ENCODE data around the gene PALLD. TPM values are rescaled to one million over a fixed set of nuclear protein-coding genes. Genes with fewer than 3 reads are reported as not detected.
A peak's percentile ranks its signal among the peaks of the same experiment; 100 is the strongest.

The PALLD gene
- total and polyA plus RNA-seq, 2 experiments from 2014 or later, result 157 to 178 TPM

- H3K4me3 ChIP-seq, result no peak overlapping the region
- no peak for DNase-seq (ENCODE audit: low read depth in 1 of 2, low spot score in 1 of 2)
- no peaks in the 10 kb centered on the region for H3K36me3 ChIP-seq
- H3K27me3 ChIP-seq, result no peaks in the 10 kb centered on the region
- peaks cover 31% of the 10 kb centered on the region for H3K4me1 ChIP-seq (ENCODE audit: low read depth)
- TF ChIP-seq CTCF (IDR thresholded peaks at IDR 0.05; ENCODE audit: low read depth, low read length), result no peak
- no peak overlapping the region for H3K27ac ChIP-seq
- H3K9me3 ChIP-seq (ENCODE audit: low read depth), result no peaks in the 10 kb centered on the region
These were observed 356.3 kb downstream of the PALLD start for GRCh38 chr4:168852933-168853713.

- DNase-seq (ENCODE audit: low read depth in 1 of 2, low spot score in 1 of 2), result no peak
- peaks cover 24% of the 10 kb centered on the region for H3K4me1 ChIP-seq (ENCODE audit: low read depth)
- H3K36me3 ChIP-seq, result no peaks in the 10 kb centered on the region
- H3K4me3 ChIP-seq, result no peak overlapping the region
- H3K9me3 ChIP-seq (ENCODE audit: low read depth), result no peaks in the 10 kb centered on the region
- H3K27ac ChIP-seq, result peak overlapping the region; percentile 73
- no peaks in the 10 kb centered on the region for H3K27me3 ChIP-seq
- TF ChIP-seq CTCF (IDR thresholded peaks at IDR 0.05; ENCODE audit: low read depth, low read length), result no peak
These were observed 356.9 kb downstream of the PALLD start for GRCh38 chr4:168853770-168854169.

- DNase-seq (ENCODE audit: low read depth in 1 of 2, low spot score in 1 of 2), result peak in 1 of 2 donors; percentile 24
- TF ChIP-seq CTCF (IDR thresholded peaks at IDR 0.05; ENCODE audit: low read depth, low read length), result no peak
- peaks cover 17% of the 10 kb centered on the region for H3K4me1 ChIP-seq (ENCODE audit: low read depth)
- no peak overlapping the region for H3K4me3 ChIP-seq
- H3K36me3 ChIP-seq, result no peaks in the 10 kb centered on the region
- H3K27ac ChIP-seq, result peak overlapping the region; percentile 73
- H3K27me3 ChIP-seq, result no peaks in the 10 kb centered on the region
- no peaks in the 10 kb centered on the region for H3K9me3 ChIP-seq (ENCODE audit: low read depth)
These were observed 357.6 kb downstream of the PALLD start for GRCh38 chr4:168854350-168854921.

GRCh38 chr4:168856312-168856711 is 359.5 kb downstream of the PALLD start:
- H3K36me3 ChIP-seq, result no peaks in the 10 kb centered on the region
- H3K27ac ChIP-seq, result no peak overlapping the region
- H3K4me3 ChIP-seq, result no peak overlapping the region
- no peaks in the 10 kb centered on the region for H3K27me3 ChIP-seq
- peak in 1 of 2 donors; percentile 89 for DNase-seq (ENCODE audit: low read depth in 1 of 2, low spot score in 1 of 2)
- no peaks in the 10 kb centered on the region for H3K9me3 ChIP-seq (ENCODE audit: low read depth)
- H3K4me1 ChIP-seq (ENCODE audit: low read depth), result peaks cover 10% of the 10 kb centered on the region
- no peak for TF ChIP-seq CTCF (IDR thresholded peaks at IDR 0.05; ENCODE audit: low read depth, low read length)

GRCh38 chr4:168857009-168857408 is 360.2 kb downstream of the PALLD start:
- no peak for DNase-seq (ENCODE audit: low read depth in 1 of 2, low spot score in 1 of 2)
- no peaks in the 10 kb centered on the region for H3K9me3 ChIP-seq (ENCODE audit: low read depth)
- no peaks in the 10 kb centered on the region for H3K27me3 ChIP-seq
- no peak overlapping the region for H3K27ac ChIP-seq
- no peak overlapping the region for H3K4me3 ChIP-seq
- H3K4me1 ChIP-seq (ENCODE audit: low read depth), result peaks cover 10% of the 10 kb centered on the region
- TF ChIP-seq CTCF (IDR thresholded peaks at IDR 0.05; ENCODE audit: low read depth, low read length), result no peak
- H3K36me3 ChIP-seq, result no peaks in the 10 kb centered on the region

Data from cardiac muscle cell (in vitro differentiated cells and primary cell).